WI38 (cell line): ENCODE data around the gene CRIM1.
A peak's percentile ranks its signal among the peaks of the same experiment; 100 is the strongest.

Source experiments
- H3K4me3 ChIP-seq: 2 replicates; pipeline ENCODE4 v1.5.1; 2011; ENCODE audit warnings: low read depth, mild to moderate bottlenecking, control low read depth, low read length
- CTCF ChIP-seq: IDR thresholded peaks from 2 replicates; pipeline ENCODE4 v1.5.1; 2012; ENCODE audit warnings: low read depth, mild to moderate bottlenecking, control low read depth, low read length

Gene CRIM1

DNA sequence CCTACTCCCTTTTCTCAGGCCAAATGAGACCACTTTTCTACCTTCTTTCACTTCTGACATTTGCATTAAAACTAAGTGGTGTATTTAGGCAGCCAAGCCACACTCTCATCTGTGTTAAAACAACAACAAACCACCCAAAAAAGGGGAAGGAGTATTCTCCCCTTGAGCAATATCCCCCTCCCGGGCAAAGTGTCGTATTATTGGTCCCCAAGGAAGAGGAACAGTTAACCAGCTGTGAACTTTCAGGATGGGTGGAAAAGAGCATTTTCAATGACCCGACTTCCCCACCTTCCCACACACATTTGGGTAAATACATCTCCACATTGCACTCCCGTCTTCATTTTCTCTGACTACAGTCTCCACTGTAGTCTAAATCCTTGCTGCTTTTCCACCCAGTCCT, 198.1 kb downstream of the CRIM1 start:
- no peak overlapping the region for H3K4me3 ChIP-seq
- no peak for TF ChIP-seq CTCF

DNA sequence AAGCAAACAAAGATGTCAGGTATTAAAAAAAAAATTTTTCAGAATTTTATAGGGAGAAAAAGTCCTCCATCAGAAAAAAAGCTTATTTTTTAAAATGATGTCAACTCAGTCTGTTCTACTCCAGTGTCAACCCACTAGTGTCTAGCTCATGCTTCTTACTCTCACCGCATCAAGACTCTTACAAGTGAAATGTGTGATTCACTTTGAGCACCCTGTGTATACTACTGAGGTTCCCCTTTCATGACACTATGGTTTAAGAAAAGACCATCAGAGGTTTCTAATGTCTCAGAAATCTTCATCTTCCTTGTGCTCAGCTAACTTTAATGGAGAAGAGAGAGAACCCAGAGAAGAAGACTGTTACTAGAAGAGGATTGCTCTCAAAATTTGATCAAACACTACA, 199.0 kb downstream of the CRIM1 start:
- no peak overlapping the region for H3K4me3 ChIP-seq
- no peak for TF ChIP-seq CTCF

GRCh38 chr2:36555789-36556188, 200.2 kb downstream of the CRIM1 start:
- H3K4me3 ChIP-seq, result no peak overlapping the region
- no peak for TF ChIP-seq CTCF

GRCh38 chr2:36556842-36557241, 201.3 kb downstream of the CRIM1 start:
- TF ChIP-seq CTCF, result no peak
- H3K4me3 ChIP-seq, result no peak overlapping the region

DNA sequence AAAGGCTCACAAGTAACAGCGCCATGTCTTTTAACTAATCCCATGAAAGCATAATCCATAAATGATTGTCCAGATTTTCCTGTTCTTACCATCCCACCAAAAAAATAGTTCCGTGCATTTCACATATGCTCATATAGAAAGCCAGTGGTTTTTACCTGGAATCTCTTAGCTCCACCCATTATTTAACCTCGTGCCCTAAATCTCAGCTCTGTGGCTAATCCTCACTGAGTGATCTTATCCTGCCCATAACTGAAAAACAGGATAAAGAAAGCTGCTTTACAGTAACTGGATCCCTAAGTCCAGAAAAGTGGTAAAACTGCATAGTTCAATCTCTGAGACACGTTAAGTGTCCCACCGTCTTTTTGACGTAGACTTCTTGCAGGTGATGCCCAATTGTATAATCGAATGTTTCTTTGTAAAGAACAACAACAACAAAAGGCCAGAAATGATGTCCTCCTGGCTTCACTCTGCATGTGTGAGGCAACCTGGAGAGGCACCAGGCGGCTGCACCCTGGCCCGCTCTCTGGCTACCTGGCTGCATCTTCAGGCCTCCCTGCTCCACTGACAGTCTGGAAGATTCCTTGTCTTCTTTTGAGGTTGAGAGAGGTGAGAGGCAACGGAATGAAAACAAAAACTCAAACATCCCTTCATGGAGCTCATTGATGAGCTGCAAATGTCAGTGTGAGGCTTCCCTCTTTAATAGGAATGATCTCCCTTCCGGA, 203.8 kb downstream of the CRIM1 start:
- no peak overlapping the region for H3K4me3 ChIP-seq
- no peak for TF ChIP-seq CTCF

DNA sequence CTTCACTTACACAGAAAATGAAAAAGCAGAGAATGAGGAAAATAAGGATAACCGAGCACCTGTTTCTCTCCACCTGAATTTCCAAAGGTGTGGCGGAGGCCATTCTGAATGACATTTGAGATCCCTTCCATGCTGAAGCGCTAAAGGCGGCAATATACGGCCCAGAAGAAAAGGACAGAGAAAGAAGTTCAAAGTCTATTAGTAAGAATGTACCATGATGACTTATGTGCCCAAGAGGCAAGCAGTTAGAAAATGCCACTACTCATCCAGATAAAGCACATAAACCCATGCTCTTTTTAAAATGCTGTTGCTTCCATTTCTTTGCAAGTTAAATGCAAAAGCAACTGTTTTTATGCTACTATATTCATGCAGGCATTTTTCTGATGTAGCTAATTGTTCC, 205.1 kb downstream of the CRIM1 start:
- no peak for TF ChIP-seq CTCF
- H3K4me3 ChIP-seq, result 0 out of 2 replicates have a peak overlapping the region, but pooled peaks have one; percentile 12

DNA sequence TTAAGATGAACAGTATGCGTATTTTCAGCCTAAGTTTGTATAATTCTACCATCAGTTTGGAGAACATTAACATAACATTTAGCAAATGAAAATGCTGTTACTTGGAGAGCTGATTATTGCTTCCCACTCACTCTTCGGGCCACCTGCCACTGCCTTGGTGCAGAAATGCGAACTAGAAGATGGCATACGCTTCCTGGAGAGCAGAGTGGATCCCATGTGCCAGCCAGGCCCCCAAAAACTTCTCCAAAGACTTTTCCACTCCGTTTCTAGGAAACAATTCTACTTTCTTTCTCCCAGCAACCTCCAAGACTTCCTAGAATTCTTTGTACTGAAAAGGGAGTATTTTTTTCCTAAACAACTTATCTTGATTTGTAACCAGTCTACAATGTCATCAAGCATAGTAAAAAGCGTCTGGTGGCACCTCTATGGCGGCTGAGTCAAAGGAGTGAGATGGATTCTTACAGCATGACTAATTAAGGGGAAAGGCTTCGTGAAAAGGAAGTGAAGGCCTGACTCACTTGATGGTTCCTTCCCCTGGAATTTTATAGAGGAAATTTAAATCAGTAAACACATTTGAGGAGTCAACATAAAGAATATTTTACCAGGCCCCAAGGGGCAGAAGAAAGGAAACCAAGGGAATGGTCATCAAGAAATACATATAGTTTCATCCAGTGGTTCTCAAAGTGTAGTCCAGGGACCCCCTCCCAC, 205.8 kb downstream of the CRIM1 start:
- no peak for TF ChIP-seq CTCF
- 0 out of 2 replicates have a peak overlapping the region, but pooled peaks have one; percentile 12 for H3K4me3 ChIP-seq
